Activated T-helper 9 cell treated with anti-CD3 and anti-CD28 coated beads, Interleukin-2, amount 50 U/mL, for 16 hours (primary cell): ENCODE measurements around the gene PPOX.

ENCODE experiments used
- DNase-seq: peaks from one replicate; pipeline ENCODE4 v3.0.0-alpha.2; 2020; ENCODE audit warnings: low read depth

Gene PPOX

DNA sequence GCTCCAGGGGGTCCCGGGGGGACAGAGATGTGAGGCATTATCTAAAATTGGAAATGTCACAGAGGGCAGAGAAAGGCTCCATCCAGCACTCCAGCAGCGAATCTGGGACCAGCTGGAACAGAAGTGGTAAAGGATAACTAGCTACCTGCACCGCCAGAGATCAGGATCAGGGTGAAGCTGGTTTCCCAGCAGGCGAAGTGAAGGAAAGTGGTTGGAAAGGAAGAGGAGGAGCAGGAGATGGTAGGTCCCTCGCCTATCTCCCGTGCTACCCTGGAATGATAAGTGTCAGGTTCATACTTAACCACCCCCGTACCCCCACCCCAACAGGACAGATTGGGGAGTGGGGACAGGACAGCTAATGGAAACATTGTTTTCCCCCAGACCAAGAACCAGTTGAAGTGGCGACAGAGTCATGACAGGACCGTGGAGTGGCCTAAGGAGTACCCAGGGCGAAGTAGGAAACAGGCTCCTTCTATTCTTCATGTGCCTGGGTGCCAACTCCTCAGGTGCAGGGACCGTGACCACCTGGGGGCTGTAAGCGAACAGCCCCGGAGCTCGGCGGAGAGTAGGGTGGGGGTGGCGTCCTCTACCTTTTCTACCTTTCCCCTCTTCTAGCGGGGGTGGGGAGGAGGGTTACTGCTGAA, 10.4 kb downstream of the PPOX start:
- DNase-seq: no peak

DNA sequence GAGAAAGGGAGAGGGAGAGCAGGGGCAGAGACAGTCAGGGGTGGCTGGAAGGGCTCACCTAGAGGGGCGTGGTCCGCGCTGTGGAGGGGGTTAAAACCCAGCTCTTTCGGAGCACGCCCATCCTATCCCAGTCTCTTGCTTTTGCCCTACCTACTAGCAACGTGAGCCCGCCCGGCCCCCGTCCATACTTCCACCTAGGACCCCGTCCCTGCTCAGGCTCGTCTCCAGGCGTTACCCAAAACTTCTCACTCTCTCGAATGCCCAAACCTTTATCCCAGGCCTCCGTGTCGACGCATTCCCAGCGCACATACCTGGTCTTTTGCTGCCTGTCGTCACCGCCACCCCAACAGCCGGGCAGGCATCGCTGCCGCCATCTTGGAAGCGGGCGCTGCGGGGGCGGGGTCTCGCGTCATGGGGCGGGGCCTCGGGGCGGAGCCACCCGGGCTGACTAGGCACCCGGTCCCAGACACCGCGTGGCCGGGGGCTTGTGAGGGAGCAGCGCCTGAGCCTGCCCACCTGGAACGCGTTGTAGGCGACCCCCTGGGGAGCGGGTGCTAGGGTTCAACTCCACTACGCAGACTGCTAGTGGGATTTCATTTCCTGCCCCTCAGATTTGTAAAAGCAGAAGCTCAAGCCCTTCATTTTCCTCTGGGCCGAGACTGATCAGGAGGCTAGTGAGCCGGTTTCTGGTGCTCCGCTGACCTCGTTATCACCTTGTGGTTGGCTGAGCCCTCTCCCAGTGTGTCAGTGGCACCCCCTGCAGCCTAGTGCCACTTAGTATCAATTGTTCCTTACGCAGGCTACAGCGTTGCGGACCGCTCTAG, 11.1 kb downstream of the PPOX start, which contains the start of gene B4GALT3:
TSS of gene B4GALT3 (minus strand) at position 396 of the 824 bp plus-strand sequence. CDS start 1,447 bp downstream, outside the sequence.
- DNase-seq: peak; percentile 92

- DNase-seq: no peak
Observed at GRCh38 chr1:161177936-161178244, 11.7 kb downstream of the PPOX start.

DNA sequence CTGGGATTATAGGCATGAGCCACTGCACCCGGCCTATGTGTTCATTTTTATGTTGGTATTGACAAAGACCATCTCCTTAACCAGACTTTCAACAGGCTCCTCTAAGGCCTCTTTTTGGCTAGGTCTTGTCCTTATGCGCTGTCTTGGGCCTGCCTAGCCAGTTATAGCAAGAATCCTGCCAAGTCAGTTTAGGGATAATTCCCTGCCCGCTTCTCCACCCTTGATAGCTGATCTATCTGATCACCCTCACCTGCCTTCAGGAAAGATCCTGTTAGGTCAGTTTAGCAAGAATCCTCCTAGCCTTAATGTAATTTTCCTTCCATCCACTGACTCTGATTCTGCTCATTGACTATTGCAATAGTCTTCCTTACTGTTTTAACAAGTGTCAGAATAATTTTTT, 13.5 kb downstream of the PPOX start:
- no peak for DNase-seq

GRCh38 chr1:161180639-161181038, 14.4 kb downstream of the PPOX start:
- no peak for DNase-seq

DNA sequence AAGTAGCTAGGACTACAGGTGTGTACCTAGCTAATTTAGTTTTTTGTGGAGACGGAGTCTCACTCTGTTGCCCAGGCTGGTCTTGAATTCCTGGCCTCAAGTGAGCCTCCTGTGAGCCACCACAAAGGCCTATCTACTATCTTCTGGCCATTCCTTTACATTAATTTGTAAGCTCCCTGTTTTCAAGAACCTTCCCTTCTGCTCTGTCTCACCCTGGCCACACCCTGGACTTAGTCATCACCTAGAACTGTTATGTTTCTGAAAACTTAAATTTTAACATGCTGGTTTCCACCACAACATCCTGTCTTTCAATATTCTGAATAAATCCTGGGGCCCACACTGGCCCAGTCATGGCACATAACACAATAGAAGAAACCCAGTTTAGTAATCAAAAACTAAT, 16.0 kb downstream of the PPOX start:
- DNase-seq: peak; percentile 38

- peak; percentile 48 for DNase-seq
Observed at GRCh38 chr1:161185282-161185682, 19.1 kb downstream of the PPOX start.

- no peak for DNase-seq
Observed at GRCh38 chr1:161185732-161186311, 19.6 kb downstream of the PPOX start.

GRCh38 chr1:161187311-161187710, 21.1 kb downstream of the PPOX start:
- no peak for DNase-seq

DNA sequence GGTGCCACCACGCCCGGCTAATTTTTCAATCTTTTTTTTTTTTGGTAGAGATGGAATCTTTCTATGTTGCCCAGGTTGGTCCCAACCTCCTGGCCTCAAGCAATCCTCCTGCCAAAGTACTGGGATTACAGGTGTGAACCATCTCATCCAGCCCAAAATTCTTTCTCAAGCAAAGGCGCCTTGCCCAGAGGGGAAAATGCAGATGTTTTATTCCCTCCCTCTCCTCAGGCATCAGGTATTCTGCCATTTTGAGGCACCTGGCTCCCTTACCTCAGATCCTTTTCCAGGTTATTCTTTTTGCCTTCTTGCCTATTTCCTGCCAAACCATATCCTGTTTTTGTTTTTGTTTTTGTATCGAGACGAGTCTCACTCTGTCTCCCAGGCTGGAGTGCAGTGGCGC, 22.2 kb downstream of the PPOX start:
- DNase-seq: no peak

DNA sequence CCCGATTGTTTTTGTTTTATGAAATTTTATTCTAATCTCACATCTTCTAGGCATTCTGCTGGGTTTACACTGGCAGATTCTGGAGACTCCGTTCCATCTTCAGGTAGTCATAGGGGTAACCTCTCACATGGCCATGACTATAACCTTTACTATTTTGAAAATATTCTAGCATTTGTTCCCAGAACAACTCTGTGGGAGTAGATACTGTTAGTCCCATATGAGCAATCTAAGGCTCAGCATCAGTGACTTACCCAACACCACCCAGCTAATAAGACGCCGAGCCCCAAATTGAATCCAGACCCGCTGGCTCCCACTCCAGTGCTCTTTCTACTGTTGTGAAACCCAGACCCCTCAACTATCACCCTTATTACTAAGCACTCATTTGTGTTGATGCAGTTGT, 22.8 kb downstream of the PPOX start:
- no peak for DNase-seq

GRCh38 chr1:161190962-161191521, 24.8 kb downstream of the PPOX start:
- no peak for DNase-seq

- DNase-seq: no peak
Observed at GRCh38 chr1:161191971-161192370, 25.7 kb downstream of the PPOX start.

DNA sequence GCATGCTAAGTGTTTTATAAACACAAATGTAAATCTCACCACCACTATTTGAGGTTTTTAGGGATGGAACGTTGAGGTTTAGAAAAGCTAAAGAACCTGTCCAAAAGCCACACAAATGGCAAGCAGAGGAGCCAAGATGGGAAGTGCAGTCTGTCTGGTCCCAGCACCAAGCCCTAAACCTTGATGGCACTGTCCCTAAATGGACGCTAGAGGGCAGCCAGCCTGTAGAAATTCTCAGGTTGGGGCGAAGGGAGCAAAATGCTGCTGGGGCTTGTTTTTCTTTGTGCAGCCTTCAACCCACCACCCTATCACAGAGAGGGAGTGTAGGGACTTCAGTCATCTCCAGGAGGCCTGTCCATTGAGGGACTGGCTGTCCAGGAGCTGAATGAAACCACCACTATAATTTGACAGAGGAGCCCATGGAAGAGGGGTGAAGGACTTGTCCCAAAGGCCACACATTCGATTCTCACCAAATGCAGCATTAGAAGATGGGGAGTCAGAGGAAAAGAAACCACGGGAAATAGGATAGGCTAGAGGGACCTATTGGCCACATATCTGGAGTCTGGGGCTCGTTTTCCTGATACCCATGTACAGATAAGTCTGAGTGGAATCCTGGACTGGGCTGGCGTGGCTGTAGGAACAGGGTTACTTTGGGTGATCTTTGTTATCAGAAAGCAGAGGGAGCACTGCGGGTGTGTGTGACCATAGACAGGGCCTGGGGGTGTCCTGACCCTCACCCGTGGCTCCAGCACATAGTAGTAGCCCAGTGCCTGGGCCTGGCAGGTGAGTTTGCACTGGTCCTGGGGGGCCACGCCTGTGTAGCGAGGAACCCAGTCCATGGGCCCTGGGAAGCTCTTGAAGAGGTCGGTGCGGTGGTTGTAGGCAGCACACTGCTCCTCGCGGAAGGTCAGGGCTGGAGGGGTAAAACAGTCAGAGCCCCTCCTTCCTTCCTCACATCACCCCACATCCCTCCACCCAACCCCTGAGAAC, 26.5 kb downstream of the PPOX start:
- peak; percentile 45 for DNase-seq

GRCh38 chr1:161193561-161194235, 27.5 kb downstream of the PPOX start:
- DNase-seq: no peak

- no peak for DNase-seq
Observed at GRCh38 chr1:161195171-161195570, 28.9 kb downstream of the PPOX start.

GRCh38 chr1:161196111-161196510, 29.9 kb downstream of the PPOX start:
- DNase-seq: no peak

GRCh38 chr1:161196521-161197451, 30.6 kb downstream of the PPOX start:
- DNase-seq: no peak

DNA sequence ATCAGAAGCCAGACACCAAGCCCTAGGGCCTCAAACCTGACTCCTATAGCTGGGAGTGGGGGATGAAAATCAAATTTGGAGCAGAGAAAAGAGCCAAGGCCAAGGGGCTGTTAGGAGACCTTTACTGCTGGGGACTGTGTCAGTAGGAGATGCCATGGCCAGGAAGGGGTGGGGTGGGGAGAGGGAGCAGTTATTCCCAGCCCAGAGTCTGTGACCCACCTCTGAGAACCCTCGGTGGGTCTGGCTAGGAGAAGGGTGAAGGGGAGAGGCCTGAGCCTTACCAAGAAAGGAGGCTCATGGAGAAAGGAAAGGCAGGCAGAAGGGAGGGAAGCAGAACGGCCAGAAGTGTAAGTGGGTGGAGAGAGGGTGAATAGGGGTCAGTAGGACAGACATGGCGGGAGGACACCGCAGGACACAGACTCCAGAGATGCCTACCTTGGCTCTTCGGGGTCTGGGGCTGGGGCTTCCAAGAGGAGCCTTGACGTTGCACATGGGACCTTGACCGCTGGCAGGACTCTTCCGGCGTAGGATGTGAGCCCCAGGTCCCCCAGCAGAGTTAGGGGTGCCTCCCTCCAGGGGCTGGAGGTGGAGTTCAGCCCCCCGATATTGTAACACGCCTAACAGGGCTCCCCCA, 31.5 kb downstream of the PPOX start:
- no peak for DNase-seq
